Loucy (cell line): ENCODE results near the gene MAML2.

Source experiments
- CTCF ChIP-seq: fragments of 200-600 bp; sonication (generic); conservative IDR thresholded peaks from 2 replicates; pipeline ENCODE4 v1.5.1; 2014; ENCODE audit warnings: mild to moderate bottlenecking, antibody characterized with exemption, low read length
- EZH2phosphoT487 ChIP-seq: fragments of 200-600 bp; IDR thresholded peaks from 2 replicates; pipeline ENCODE4 v1.6.1; 2018; ENCODE audit warnings: antibody characterized with exemption, mild to moderate bottlenecking, moderate library complexity, borderline replicate concordance

GRCh38 chr11:95944623-95945022, 398.4 kb downstream of the MAML2 start:
- TF ChIP-seq CTCF (no peak), EZH2phosphoT487 (no peak)
